Cardiac septum (tissue), 1 donor: ENCODE data around the gene ATG16L2. TPM values are rescaled to one million over a fixed set of nuclear protein-coding genes. Genes with fewer than 3 reads are reported as not detected.
"Not testable (repeated sequence)": the region's sequence is repeated elsewhere in the genome, so short reads cannot be mapped to it uniquely, and the experiment has no call there.

Experiments used
- DNase-seq: peaks from one replicate; pipeline ENCODE4 v3.0.0-alpha.2; 2020; ENCODE audit warnings: low spot score
- intact Hi-C: fragments of 100-400 bp; cut with DNase I; formaldehyde crosslinking; loops from one replicate; pipeline ENCODE4 v1.14.0; 2022
- total RNA-seq: library from RNA; stranded (reverse); fragmentation: NEBNext Ultra II Directional; extraction: Animal tissue kit (Norgen Biotek cat#: 25700); gene quantifications from one replicate; pipeline ENCODE4 v1.2.1, GENCODE V29; 2021
- donor health status: DM: no; HTN: no; CAD: no.

Gene ATG16L2
- total RNA-seq, 1 donor from 2014 or later = 21.4 TPM

DNA sequence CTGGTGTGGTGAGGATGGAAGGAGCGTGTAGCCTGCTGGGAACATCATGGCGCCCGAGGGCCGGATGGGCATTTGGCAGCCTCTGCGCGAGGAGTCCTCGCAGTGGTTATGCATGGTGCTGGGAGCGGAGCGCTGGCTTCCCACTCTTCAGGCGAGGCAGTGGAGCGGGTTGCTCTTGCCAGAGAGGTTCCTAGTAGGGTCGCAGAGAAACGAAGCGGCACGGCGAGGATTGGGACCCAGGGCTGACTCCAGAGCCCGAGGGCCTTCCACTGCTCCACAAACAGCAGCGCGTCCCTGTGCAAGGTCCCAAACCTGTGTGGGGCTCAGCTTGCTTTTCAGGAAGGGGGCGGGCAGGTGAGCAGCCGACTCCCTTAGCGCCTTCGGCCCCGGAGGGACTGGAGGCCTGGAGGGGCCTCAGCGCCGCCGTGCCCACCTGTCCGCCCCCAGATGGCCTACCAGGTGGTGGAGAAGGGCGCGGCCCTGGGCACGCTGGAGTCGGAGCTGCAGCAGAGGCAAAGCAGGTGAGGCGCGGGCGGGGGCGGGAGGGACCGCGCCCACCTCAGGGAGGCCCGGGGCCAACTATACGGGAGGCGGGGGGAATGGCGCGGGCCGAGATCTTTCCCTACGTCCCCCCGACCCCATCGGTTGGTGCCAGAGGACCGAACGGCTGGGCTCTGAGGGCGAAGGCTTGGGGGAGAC, 7.2 kb downstream of the ATG16L2 start:
- no peak for DNase-seq
- intact Hi-C loops = no loop called here

DNA sequence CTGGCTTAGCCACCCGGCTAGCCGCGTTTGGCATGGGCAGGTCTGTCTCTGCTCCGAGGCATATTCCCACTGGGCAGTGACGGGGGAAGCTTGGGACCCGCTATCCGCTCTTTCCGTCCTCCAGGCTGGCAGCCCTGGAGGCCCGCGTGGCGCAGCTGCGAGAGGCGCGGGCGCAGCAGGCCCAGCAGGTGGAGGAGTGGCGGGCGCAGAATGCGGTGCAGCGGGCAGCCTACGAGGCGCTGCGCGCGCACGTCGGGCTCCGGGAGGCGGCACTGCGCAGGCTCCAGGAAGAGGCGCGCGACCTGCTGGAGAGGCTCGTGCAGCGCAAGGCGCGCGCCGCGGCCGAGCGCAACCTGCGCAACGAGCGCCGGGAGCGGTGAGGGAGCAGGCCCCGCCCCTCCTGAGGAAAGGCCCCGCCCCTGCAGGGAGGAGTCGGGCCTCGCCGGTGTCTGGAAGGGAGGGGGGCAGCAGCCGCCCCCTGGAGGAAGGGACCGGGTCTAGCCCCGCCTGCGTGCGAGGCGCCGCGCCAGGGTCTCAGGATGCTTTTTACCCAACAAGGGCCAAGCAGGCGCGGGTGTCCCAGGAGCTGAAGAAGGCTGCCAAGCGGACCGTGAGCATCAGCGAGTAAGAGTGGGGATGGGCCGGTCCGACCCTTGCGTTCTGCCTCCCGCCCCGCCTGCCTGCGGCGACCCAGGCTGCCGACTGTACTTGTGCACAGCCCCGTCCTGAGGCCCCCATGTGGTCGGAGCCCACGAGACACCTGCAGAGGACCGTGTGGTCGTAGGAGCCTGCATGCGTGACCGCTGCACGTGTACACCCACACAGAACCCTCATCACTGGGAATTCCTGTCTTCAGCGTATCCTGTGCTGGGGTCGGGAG, 7.9 kb downstream of the ATG16L2 start:
- peak; percentile 95 for DNase-seq
- intact Hi-C loops = no loop called here

DNA sequence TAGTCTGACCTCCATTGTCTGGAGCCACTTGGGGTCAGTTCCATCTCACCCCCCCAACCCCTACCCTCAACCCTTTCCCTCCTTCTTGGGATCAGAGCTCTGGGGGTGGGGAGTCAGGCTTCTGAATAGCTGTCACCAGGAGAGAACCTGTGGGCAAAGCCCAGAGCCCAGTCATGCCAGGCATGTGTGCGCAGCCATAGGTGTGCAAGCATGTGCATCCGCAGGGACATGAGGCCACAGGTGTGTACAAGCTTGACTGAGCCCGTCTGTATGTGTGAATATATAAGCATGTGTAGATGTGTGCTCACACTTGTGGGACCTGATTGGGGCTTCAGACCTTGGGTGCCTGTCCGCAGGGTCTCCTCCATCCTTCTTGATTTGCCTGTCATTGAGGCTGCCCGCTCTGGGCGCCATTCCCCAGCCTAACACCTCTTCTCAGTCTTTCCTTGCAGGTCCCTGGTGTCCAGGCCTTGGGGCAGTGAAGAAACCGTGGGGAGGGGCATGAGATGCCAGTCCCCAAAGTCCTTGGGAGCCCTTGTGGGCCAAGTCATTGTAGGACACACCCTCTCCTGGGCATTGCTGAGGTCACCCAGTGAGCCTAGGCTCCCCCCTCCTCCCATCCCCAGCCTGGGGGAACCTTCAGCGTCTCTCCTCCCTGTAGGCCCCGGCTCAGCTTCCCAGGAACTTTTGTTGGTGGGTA, 9.0 kb downstream of the ATG16L2 start:
- intact Hi-C loops = no loop called here
- no peak for DNase-seq

GRCh38 chr11:72824020-72824419, 9.8 kb downstream of the ATG16L2 start:
- intact Hi-C loops = no loop called here
- no peak for DNase-seq

- DNase-seq = no peak
- intact Hi-C loops = no loop called here
These were observed 10.7 kb downstream of the ATG16L2 start for GRCh38 chr11:72824811-72825505.

DNA sequence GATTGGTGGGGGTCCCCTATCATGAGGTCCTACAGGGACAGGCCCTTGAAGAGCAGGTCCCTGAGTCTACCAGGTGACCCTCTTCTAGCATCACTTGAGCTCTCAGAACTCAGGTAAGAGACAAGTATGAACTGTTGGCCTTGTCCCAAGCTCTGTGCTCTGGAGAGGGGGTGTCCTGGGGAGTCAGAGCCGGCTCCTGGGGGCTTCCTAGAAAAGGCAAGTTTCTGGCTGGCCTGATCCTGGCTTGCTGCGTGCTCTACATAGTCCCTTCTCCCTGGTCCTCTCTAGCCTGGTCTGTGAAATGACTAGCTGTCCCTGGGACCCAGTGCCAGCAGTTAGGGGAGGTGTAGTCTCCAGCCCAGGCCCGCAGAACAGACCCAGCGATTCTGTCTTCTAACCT, 11.4 kb downstream of the ATG16L2 start:
- intact Hi-C loops = no loop called here
- no peak for DNase-seq

DNA sequence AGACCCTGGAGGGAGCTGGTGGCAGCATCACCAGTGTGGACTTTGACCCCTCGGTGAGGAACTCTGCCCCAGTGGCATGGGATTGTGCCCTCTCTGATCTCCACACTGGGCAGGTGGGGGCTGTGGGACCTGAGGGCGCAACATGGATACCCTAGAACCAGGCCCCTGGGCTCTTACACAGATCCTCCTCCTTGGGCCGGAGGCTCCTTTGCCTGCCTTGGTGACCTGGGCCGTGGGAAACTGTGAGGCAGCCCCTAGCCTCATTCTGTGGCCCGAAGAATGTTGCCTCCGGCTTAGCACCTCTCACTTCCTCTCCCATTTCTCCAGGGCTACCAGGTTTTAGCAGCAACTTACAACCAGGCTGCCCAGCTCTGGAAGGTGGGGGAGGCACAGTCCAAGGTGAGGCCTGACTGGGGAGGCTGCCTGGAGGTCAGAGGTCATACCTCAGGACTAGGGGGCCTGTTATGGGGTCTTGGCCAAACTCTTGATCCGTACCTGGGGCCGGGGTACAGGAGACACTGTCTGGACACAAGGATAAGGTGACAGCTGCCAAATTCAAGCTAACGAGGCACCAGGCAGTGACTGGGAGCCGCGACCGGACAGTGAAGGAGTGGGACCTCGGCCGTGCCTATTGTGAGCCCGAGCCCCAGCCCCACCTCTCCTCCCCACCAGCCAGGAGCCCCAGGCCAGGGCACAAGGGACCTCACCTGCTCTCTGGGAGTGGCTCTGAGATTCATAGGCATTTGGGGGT, 12.2 kb downstream of the ATG16L2 start:
- DNase-seq = no peak
- intact Hi-C loops = no loop called here

GRCh38 chr11:72826942-72827480, 12.8 kb downstream of the ATG16L2 start:
- intact Hi-C loops = no loop called here
- no peak for DNase-seq

DNA sequence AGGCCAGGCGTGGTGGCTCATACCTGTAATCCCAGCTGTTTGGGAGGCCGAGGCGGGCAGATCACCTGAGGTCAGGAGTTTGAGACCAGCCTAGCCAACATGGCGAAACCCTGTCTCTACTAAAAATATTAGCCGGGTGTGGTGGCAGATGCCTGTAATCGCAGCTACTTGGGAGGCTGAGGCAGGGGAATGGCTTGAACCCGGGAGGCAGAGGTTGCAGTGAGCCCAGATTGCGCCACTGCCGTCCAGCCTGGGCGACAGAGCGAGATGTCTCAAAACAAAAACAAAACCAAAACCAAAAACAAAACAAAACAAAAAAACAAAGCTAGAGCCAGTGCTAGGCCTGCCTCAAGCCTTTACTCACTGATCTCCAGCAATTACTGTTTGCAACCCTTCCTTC, 13.4 kb downstream of the ATG16L2 start:
- intact Hi-C loops, DNase-seq: not testable (repeated sequence)

DNA sequence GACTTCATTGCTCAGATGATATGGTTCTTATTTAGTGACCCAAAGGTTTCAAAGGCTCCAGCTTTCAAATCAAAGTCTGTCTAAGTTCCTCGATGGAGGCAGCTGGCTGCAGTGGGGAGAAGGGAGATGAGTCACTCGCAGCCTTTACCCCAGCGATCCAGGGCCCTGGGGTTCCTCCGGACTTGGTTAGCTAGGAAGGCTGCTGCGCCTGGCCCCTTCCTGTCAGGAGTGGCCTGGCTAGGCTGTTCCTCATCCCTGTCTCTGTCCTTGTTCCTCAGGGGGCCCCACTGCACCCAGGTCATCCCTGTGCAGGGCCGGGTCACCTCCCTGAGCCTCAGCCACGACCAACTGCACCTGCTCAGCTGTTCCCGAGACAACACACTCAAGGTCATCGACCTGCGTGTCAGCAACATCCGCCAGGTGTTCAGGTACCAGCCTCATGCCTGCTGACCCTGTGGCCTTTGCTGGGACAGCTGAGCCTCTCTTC, 13.9 kb downstream of the ATG16L2 start:
- intact Hi-C loops = no loop called here
- no peak for DNase-seq

DNA sequence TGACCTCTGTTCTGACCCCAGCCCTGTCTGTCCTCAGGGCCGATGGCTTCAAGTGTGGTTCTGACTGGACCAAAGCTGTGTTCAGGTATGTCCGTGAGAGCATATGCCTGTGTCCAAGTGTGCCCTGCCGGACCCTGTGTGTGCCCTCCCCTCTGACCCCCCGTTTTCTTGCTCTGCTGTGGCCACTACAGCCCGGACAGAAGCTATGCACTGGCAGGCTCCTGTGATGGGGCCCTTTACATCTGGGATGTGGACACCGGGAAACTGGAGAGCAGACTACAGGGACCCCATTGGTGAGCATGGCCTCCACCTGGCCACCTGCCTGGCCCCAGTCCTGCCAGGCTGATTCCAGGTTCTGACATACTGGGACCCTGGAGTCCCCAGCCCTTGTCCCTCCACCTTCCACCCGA, 14.5 kb downstream of the ATG16L2 start:
- intact Hi-C loops = no loop called here
- no peak for DNase-seq

DNA sequence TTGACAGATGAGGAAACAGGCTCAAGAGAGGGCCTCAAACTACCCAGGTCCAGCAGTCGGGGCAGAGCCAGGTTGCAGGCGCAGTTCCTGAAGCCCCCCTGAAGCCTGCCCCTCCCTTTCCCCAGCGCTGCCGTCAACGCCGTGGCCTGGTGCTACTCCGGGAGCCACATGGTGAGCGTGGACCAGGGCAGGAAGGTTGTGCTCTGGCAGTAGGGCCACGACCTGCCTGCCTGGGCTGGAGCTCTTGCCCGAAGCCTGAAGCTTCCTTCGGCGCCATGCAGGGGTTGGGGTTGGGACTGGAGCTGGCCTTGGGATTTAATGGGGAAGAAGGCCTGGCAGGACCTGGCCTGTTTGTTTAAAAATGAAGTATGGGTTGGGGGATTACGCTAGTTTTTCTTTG, 15.0 kb downstream of the ATG16L2 start:
- intact Hi-C loops = no loop called here
- DNase-seq = no peak

DNA sequence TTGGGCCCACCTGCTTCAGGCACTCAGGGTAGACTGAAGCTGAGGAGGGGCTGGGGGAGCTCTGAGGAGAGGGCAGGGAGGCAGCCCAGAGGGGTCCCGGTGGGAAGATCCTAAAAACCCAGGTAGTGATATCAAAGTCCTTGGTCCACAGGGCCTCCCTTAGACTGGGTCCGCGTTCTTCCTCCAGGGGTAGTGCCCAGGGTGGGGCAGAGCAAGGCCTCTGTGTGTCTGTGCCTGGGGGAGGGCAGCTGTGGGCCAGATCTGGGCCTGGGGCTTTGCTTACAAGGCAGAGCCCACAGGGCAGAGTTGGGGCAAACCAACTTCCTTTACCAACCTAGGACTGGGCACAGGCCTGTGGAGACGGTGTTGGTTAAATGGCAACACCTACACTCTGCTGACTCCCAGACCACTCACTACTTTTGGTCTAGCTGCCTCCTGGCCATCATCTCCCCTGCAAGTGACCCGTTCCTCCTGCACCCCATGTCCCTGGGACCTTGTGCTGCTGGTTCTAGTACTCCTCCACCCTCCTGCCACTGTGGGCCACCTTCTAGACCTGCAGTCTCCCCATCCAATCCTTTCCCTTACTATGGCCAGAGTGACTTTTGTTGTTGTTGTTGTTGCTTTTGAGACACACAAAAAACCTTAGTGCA, 15.8 kb downstream of the ATG16L2 start:
- DNase-seq = no peak
- intact Hi-C loops = loop anchor here (5.0 kb wide), 3 partner anchors 312 to 462 kb away; partner anchors contain the start of gene FCHSD2

GRCh38 chr11:72831521-72832300, 17.5 kb downstream of the ATG16L2 start:
- intact Hi-C loops = loop anchor here (1.0 to 5.0 kb wide), 5 partner anchors 15 to 461 kb away; partner anchors contain the start of gene FCHSD2
- DNase-seq = peak; percentile 94

- no peak for DNase-seq
- intact Hi-C loops = loop anchor here (2.0 to 5.0 kb wide), 4 partner anchors 14 to 460 kb away; partner anchors contain the start of gene FCHSD2
These were observed 18.3 kb downstream of the ATG16L2 start for GRCh38 chr11:72832301-72833082.

GRCh38 chr11:72833083-72833733, 19.0 kb downstream of the ATG16L2 start:
- intact Hi-C loops = loop anchor here (2.0 to 5.0 kb wide), 4 partner anchors 14 to 459 kb away; partner anchors contain the start of gene FCHSD2
- DNase-seq = no peak
